Breast epithelium (tissue), 4 donors: ENCODE results near the gene RXFP4. TPM values are rescaled to one million over a fixed set of nuclear protein-coding genes. Genes with fewer than 3 reads are reported as not detected.

Experiments
- DNase-seq, 2 donors: peaks; one replicate each; pipeline ENCODE4 v3.0.0-alpha.2; 2019; ENCODE audit warnings: low spot score in 2 of 2
- H3K27ac ChIP-seq, 2 donors: fragments of 200-600 bp; sonication (generic) in 1 of 2; one replicate each; pipeline ENCODE4 v1.5.1; 2016 to 2019; ENCODE audit warnings: mild to moderate bottlenecking in 1 of 2
- H3K27me3 ChIP-seq, 2 donors: fragments of 200-600 bp; sonication (generic) in 1 of 2; one replicate each; pipeline versions ENCODE4 v1.5.1 to v1.6.0; 2017 to 2019; ENCODE audit warnings: control low read depth in 1 of 2, mild to moderate bottlenecking in 1 of 2
- H3K36me3 ChIP-seq: fragments of 200-600 bp; one replicate; pipeline ENCODE4 v1.5.1; 2019
- H3K4me1 ChIP-seq, 2 donors: fragments of 200-600 bp; sonication (generic); one replicate each; pipeline ENCODE4 v1.5.1; 2016 to 2019; ENCODE audit warnings: control low read depth in 1 of 2
- H3K4me3 ChIP-seq, 3 donors: fragments of 200-600 bp; sonication (generic); 1 replicate in 2 of 3; 2 replicates in 1 of 3; pipeline ENCODE4 v1.5.1; 2016 to 2019; ENCODE audit warnings: mild to moderate bottlenecking in 3 of 3, moderate library complexity in 2 of 3
- H3K9me3 ChIP-seq, 2 donors: fragments of 200-600 bp; sonication (generic) in 1 of 2; one replicate each; pipeline ENCODE4 v1.5.1; 2016 to 2019; ENCODE audit warnings: control low read depth in 1 of 2
- POLR2A ChIP-seq: fragments of 450-650 bp; IDR thresholded peaks from one replicate; pipeline ENCODE4 v1.6.1; 2016; ENCODE audit warnings: antibody characterized with exemption, mild to moderate bottlenecking, moderate library complexity
- POLR2AphosphoS5 ChIP-seq, 3 donors: sonication (generic); formaldehyde crosslinking; IDR thresholded peaks; one replicate each; pipeline ENCODE4 v1.6.1; 2017; ENCODE audit warnings: antibody characterized with exemption in 3 of 3
- intact Hi-C: fragments of 100-400 bp; cut with DNase I; formaldehyde crosslinking; loops from one replicate; pipeline ENCODE4 v1.15.1; 2023; ENCODE audit warnings: low total_unique reads
- total RNA-seq, 3 donors: library from RNA; depleted of rRNA; stranded (reverse); fragments of >200 nt; gene quantifications; one replicate each; pipeline ENCODE4 v1.1.0, GENCODE V29; 2016
- TF ChIP-seq, protein P1 (sequence below), 3 donors: fragments of 450-650 bp; IDR thresholded peaks; one replicate each; pipeline ENCODE4 v1.5.1; 2016 to 2017; ENCODE audit warnings: antibody characterized with exemption in 3 of 3, mild to moderate bottlenecking in 3 of 3, moderate library complexity in 3 of 3

RXFP4 gene
- total RNA-seq, 3 donors from 2014 or later: not detected

- TF ChIP-seq, protein P1, sequence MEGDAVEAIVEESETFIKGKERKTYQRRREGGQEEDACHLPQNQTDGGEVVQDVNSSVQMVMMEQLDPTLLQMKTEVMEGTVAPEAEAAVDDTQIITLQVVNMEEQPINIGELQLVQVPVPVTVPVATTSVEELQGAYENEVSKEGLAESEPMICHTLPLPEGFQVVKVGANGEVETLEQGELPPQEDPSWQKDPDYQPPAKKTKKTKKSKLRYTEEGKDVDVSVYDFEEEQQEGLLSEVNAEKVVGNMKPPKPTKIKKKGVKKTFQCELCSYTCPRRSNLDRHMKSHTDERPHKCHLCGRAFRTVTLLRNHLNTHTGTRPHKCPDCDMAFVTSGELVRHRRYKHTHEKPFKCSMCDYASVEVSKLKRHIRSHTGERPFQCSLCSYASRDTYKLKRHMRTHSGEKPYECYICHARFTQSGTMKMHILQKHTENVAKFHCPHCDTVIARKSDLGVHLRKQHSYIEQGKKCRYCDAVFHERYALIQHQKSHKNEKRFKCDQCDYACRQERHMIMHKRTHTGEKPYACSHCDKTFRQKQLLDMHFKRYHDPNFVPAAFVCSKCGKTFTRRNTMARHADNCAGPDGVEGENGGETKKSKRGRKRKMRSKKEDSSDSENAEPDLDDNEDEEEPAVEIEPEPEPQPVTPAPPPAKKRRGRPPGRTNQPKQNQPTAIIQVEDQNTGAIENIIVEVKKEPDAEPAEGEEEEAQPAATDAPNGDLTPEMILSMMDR (IDR thresholded peaks at IDR 0.05): no peak
- TF ChIP-seq POLR2A: no peak
- TF ChIP-seq POLR2AphosphoS5 (IDR thresholded peaks at IDR 0.05): no peak
- intact Hi-C loops: no loop called here
- Histone ChIP-seq H3K4me1 (peaks cover 12 to 18% of the 10 kb centered on the region in 2 donors), H3K4me3 (peak overlapping the region; percentile 58 to 94 (median 78)), H3K9me3 (no peaks in the 10 kb centered on the region), H3K27ac (peak overlapping the region; percentile 89 to 96), H3K27me3 (no peaks in the 10 kb centered on the region), H3K36me3 (no peaks in the 10 kb centered on the region)
- no peak for DNase-seq
Observed at GRCh38 chr1:155934936-155935590, 6.4 kb upstream of the RXFP4 start.

- Histone ChIP-seq H3K4me3 (no peak overlapping the region), H3K27me3 (no peaks in the 10 kb centered on the region), H3K4me1 (peaks cover 4 to 29% of the 10 kb centered on the region in 2 donors), H3K9me3 (no peaks in the 10 kb centered on the region), H3K36me3 (no peaks in the 10 kb centered on the region), H3K27ac (peak overlapping the region; percentile 0 to 1)
- DNase-seq: no peak
- TF ChIP-seq POLR2A: no peak
- TF ChIP-seq, protein P1 (IDR thresholded peaks at IDR 0.05): peak; percentile 38 to 61 (median 57)
- TF ChIP-seq POLR2AphosphoS5 (IDR thresholded peaks at IDR 0.05): peak in 1 of 3 donors; percentile 38
- intact Hi-C loops: no loop called here
Observed at GRCh38 chr1:155938220-155938627, 3.2 kb upstream of the RXFP4 start.

- Histone ChIP-seq H3K27me3 (no peaks in the 10 kb centered on the region), H3K36me3 (no peaks in the 10 kb centered on the region), H3K4me1 (peaks cover 0 to 27% of the 10 kb centered on the region in 2 donors), H3K4me3 (no peak overlapping the region), H3K9me3 (no peaks in the 10 kb centered on the region), H3K27ac (peak overlapping the region; percentile 75 to 86)
- TF ChIP-seq POLR2A (no peak), POLR2AphosphoS5 (IDR thresholded peaks at IDR 0.05) (peak in 2 of 3 donors; percentile 22 to 34)
- TF ChIP-seq, protein P1 (IDR thresholded peaks at IDR 0.05): no peak
- no peak for DNase-seq
- intact Hi-C loops: loop anchor here (5.0 kb wide), 1 partner anchor 47 kb away; no protein-coding TSS in a partner anchor
Observed at GRCh38 chr1:155940482-155940992, 901 bp upstream of the RXFP4 start.

DNA sequence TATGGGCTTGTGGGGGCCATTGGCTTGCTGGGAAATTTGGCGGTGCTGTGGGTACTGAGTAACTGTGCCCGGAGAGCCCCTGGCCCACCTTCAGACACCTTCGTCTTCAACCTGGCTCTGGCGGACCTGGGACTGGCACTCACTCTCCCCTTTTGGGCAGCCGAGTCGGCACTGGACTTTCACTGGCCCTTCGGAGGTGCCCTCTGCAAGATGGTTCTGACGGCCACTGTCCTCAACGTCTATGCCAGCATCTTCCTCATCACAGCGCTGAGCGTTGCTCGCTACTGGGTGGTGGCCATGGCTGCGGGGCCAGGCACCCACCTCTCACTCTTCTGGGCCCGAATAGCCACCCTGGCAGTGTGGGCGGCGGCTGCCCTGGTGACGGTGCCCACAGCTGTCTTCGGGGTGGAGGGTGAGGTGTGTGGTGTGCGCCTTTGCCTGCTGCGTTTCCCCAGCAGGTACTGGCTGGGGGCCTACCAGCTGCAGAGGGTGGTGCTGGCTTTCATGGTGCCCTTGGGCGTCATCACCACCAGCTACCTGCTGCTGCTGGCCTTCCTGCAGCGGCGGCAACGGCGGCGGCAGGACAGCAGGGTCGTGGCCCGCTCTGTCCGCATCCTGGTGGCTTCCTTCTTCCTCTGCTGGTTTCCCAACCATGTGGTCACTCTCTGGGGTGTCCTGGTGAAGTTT lies 550 bp downstream of the RXFP4 start:
- Histone ChIP-seq H3K27ac (peak overlapping the region; percentile 75 to 86), H3K27me3 (no peaks in the 10 kb centered on the region), H3K9me3 (no peaks in the 10 kb centered on the region), H3K4me3 (no peak overlapping the region), H3K36me3 (no peaks in the 10 kb centered on the region), H3K4me1 (peaks cover 0 to 27% of the 10 kb centered on the region in 2 donors)
- no peak for TF ChIP-seq POLR2AphosphoS5 (IDR thresholded peaks at IDR 0.05)
- no peak for DNase-seq
- intact Hi-C loops: loop anchor here (5.0 kb wide), 1 partner anchor 45 kb away; no protein-coding TSS in a partner anchor

GRCh38 chr1:155942578-155943141 lies 1.2 kb downstream of the RXFP4 start:
- H3K27ac ChIP-seq: peak overlapping the region in 1 of 2 donors; percentile 86
- H3K36me3 ChIP-seq: no peaks in the 10 kb centered on the region
- peaks cover 0 to 27% of the 10 kb centered on the region in 2 donors for H3K4me1 ChIP-seq
- H3K9me3 ChIP-seq: no peaks in the 10 kb centered on the region
- no peak overlapping the region for H3K4me3 ChIP-seq
- no peak for DNase-seq
- intact Hi-C loops: loop anchor here (5.0 kb wide), 1 partner anchor 45 kb away; no protein-coding TSS in a partner anchor
- H3K27me3 ChIP-seq: no peaks in the 10 kb centered on the region
- no peak for TF ChIP-seq POLR2AphosphoS5 (IDR thresholded peaks at IDR 0.05)
- TF ChIP-seq, protein P1 (IDR thresholded peaks at IDR 0.05): no peak
- TF ChIP-seq POLR2A: no peak
